ENCODE measurements around the gene WDR20.
"Not testable (repeated sequence)": the region's sequence is repeated elsewhere in the genome, so short reads cannot be mapped to it uniquely, and the experiment has no call there.

WDR20 gene

DNA sequence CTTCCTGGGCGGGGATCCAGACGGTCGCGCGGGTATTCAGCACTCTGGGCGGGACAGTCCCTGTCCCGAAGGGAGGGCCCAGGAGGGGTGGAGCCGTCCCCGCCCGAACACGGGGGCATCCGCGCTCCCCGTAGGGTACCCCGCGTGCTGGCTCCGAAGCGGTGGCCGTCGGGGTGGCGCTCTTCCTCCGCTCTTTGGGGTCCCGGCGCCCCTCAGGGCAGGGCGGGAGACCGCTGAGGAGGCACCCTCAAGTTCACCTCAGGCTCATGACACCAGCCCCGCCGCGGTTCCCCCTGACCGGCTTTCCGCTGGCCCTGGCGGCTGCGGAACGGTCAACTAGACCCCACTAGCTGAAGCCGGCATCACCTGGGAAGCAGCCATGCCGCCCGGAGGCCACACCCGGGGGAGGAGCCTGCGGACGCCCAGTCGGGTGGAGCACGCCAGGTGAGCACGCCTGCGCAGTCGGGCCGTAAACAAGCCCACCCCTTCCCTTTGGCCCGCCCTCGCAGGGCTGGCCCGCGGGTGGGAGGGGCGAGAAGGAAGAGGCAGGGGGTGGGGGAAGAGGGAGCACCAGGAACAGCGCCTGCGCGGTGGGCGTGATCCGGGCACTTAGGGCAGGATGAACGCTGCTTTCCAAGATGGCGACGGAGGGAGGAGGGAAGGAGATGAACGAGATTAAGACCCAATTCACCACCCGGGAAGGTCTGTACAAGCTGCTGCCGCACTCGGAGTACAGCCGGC is at the start of gene WDR20:
Gene WDR20, plus strand, starts transcription at position 612 of the 741 bp plus-strand sequence. Its CDS starts 27 bp downstream, at position 639.
- peak; percentile 95 for DNase-seq (ENCODE audit: low read depth)

- no peak for DNase-seq (ENCODE audit: low read depth)
Measured at GRCh38 chr14:102090713-102091112, 49.0 kb upstream of the WDR20 start.

- DNase-seq (ENCODE audit: low read depth) = no peak
Measured at GRCh38 chr14:102092806-102093205, 46.9 kb upstream of the WDR20 start.

GRCh38 chr14:102094101-102094500 is 45.6 kb upstream of the WDR20 start:
- DNase-seq (ENCODE audit: low read depth) = no peak

DNA sequence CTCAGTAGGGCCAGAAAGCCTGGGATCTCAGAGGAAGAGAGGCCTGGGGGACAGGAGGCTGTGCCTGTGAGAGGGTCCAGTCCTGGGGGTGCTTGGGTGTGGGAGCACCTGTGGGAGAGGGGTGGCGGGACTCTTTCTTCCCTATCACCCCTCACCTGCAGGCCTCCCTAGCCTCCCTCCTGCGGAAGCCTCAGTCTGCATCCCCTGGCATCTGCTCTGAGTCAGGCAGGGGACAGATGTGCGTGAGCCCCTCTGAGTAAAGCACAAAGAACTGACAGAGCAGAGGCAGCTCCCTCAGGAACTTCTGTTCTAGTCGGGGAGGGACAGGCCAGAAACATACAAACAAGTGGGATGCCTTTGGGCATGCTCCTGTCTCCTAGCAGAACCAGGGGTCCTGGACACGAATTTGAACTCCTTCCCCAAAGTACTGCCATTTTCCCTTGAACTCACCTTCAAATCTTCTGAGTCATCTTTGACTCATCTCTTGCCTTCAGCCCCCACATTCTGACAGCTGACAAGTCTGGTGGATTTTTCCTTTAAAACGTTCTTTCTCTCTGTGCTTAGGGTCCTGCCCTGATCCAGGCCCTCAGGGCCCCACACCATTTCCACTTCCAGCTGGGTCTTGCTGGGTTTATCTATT is 44.3 kb upstream of the WDR20 start:
- no peak for DNase-seq (ENCODE audit: low read depth)

DNA sequence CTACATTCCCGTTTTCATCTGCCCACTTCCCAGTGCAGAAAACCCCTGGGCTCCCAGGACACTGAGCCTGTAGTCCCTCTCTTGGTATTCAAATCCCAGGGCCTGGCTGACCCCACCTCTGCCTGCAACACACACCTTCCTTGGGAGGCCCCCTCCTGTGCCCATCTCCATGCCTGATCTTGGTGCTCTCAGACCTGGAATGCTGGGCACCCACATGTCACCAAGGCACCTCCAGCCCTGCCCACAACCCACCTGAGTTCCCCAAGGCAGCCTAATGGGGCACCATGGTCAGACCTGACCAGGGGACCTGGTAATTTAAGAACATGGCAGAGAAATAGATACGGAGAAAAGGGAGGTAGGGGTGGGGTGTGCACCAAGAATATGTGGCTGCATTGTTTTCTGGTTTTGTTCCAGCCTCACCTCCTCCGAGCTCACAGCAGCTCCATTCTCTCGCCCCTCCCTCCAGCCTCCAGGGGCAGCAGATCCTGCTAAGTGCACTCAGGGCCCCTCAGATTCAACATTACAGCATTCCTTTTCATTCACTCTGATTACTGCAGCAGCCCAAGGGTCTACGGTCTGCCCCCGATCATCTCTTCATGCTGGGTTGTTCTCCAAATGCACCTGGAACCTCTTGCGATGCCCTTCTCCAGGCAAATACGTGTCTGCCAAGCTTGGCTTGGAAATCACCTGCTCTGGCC is 43.7 kb upstream of the WDR20 start:
- no peak for DNase-seq (ENCODE audit: low read depth)

DNA sequence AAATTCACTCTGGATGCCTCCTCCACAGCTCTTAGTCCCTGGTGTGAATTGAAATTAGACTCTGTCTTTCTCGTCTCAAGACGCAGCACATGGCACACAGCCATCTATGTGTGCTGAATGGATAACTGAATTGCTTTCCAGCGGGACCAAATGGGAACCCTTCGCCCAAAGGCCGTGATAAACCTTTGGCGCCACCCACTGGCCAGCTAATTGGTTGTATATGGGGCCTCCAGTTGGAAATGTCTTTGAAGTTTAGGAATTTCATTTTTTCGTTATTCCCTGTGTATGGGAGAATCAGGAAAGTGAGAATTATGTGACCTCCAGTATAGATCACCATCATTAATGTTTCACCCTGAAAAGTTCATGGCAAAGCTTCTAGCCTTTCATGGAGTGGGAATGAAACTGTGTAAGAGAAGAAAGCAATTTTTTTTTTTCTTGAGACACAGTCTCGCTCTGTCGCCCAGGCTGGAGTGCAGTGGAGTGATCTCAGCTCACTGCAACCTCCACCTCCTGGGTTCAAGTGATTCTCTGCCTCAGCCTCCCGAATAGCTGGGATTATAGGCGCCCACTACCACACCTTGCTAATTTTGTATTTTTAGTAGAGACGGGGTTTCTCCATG is 43.0 kb upstream of the WDR20 start:
- peak; percentile 63 for DNase-seq (ENCODE audit: low read depth)

DNA sequence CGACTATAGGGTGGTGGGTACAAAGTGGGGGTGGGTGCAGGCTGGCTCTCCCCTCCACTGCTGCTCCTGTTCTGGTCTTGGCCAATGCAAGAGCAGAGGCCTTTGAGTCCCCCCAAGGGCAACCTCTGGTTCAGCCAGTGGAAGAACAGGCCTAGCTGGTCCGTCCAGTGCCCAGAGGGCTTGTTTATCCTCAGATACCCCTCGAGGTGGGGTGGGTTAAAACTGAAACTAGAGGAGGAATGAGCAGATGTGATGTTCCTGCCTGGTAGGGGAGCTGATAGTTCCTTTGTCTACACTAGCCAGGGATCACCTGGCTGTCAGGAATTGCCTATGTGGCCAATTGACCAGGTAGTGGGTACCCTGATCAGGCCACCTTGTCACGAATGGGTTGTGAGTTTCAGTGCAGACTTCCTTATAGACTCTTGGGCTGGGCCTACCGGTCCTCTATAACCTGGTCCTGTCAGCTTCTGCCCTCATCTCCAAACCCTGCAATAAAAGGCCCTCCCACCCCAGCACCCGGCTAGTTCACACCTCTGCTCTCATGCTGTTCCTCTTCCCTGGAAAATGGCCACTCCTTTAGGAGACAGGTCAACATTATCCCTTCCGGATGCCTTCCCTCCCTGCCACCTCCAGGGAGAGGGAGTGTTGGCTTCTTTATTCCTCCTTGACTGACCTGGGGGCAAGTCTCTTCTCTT is 42.1 kb upstream of the WDR20 start:
- DNase-seq (ENCODE audit: low read depth) = no peak

GRCh38 chr14:102103062-102103695 is 36.5 kb upstream of the WDR20 start:
- DNase-seq (ENCODE audit: low read depth) = no peak

- DNase-seq (ENCODE audit: low read depth) = no peak
Measured at GRCh38 chr14:102105369-102105768, 34.3 kb upstream of the WDR20 start.

GRCh38 chr14:102109332-102109731 is 30.4 kb upstream of the WDR20 start:
- DNase-seq (ENCODE audit: low read depth) = not testable (repeated sequence)

GRCh38 chr14:102111101-102111500 is 28.6 kb upstream of the WDR20 start:
- no peak for DNase-seq (ENCODE audit: low read depth)

DNA sequence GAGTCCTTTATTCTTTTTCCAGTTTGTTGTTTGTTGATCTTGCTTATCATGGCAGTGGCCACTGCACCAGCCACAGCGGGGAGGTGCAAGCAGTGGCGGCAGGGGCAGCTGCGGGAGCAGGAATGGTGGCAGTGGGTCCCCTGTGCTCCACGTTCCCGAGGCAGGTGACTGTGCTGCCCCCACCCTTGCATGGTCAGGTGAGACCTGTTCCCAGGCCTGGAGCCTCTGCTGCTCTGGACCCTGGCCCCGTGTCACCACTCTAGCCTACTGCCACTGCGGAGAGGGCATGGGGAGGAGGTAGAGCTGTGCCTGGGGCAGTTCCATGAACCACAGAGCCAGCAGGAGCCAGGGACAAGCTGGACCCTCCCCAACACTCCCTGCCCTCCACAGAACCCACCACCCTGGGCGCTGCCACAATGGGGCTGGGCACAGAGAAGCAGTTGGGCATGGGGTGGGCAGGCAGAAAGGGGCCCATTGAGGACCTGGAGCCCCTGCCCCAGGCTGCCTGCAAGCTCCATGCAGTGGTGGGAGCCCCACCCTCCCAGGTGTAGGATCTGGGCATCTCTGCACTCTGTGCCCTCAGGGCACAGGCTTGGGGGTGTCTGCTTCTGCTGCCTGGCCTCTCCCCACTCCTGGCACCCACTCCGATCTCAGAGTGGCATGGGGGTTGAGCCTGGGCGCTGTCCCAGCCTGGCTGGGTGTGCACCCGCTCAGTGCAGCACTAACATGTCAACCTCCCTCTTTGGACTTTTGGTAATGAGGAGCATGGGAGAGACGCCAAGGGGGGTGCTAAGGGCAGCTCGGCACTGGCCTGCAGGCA is 23.1 kb upstream of the WDR20 start:
- DNase-seq (ENCODE audit: low read depth) = no peak

DNA sequence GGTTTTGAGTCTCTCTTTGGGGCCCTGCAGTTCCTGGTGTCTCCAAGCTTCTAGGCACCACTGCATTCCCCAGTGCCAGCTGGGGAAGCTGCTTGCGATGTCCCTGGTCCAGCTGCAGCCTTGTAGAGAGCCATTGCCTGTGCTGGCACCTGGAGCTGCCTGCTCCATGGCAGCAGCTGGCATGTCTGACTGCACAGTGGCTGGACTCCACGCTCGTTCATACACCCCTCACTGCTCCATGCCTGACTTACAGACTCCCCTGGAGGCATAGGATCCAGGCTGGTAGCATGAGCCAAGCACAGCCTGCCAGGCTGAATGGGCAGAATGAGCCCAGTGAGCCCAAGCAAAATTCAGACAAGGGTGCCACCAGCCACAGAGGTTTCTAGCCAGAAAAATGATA is 21.8 kb upstream of the WDR20 start:
- DNase-seq (ENCODE audit: low read depth) = no peak

GRCh38 chr14:102120888-102121287 is 18.8 kb upstream of the WDR20 start:
- DNase-seq (ENCODE audit: low read depth) = no peak

- DNase-seq (ENCODE audit: low read depth) = no peak
Measured at GRCh38 chr14:102121567-102121966, 18.1 kb upstream of the WDR20 start.

- DNase-seq (ENCODE audit: low read depth) = no peak
Measured at GRCh38 chr14:102124419-102124818, 15.3 kb upstream of the WDR20 start.

- DNase-seq (ENCODE audit: low read depth) = no peak
Measured at GRCh38 chr14:102125546-102125945, 14.2 kb upstream of the WDR20 start.

DNA sequence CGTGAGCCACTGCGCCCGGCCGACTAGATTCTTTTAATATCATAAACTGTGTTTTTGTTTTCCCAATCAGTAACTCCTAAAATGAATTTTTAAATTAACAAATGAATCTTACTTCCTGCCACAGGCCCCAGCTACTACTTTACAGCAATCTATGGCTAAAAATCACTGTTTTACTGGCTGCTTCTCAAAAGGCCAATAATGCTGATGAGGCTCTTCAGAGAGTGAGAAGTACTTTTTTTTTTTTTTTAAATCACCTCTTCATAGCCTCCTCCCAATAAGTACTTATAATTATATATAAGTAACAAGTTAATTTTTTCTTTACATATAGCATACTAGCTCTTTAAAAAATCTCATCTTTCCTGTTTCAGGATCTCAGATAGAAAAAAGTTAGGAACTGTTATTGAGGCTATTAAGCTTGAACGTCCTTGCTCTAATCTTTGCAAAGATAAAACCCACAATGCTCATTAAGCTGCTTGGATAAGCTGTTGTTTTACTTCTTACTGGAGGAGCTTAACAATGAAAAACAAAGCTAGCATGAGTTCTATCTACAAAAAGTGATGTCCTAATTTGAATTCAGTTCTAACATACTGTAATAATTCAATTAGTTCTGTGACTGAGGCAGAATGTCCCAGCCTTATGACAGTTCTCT is 12.8 kb upstream of the WDR20 start:
- DNase-seq (ENCODE audit: low read depth) = no peak

DNA sequence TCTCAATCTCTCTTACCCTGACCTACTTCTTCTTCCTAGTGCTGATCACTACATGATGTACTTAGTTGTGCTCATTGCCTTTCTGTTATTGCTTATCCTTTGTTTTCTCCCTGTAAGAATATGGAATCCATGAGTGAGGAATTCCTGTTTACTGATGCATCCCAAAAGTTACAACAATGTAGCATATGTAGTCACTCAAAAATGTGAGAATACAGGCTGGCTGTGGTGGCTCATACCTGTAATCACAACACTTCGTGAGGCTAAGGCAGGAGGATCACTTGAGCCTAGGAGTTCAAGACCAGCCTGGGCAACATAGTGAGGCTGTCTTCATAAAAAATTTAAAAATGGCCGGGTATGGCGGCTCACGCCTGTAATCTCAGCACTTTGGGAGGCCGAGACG is 8.0 kb upstream of the WDR20 start:
- no peak for DNase-seq (ENCODE audit: low read depth)
